K562 (cell line): Measurements from ENCODE around the gene FAF2. TPM values are rescaled to one million over a fixed set of nuclear protein-coding genes. Genes with fewer than 3 reads are reported as not detected.
A peak's percentile ranks its signal among the peaks of the same experiment; 100 is the strongest.

Source experiments
- ATAC-seq: fragments of 200-7000 bp; cut with Tn5 transposase; 3 replicates; pipeline ENCODE4 v1.9.1; 2020; ENCODE audit warnings: moderate library complexity
- BruUV-seq: library from RNA; stranded (reverse); fragments of 400-500 nt; replicated peaks from 2 replicates; lab custom pipeline; 2021; lab: Mats Ljungman, UMichigan
- CTCF ChIA-PET: fragments of 300-600 bp; formaldehyde crosslinking; extraction: SDS; loops from one replicate; lab custom pipeline; 2021; ENCODE audit warnings: low intra/inter-chr PET ratio; lab: Yijun Ruan, JAX
- POLR2A ChIA-PET: fragments of 300-600, 350-650 bp; sonication (Branson Sonifier 250); formaldehyde crosslinking; extraction: SDS; loops from one replicate; lab custom pipeline; 2021; ENCODE audit warnings: antibody characterized with exemption, inconsistent platforms; lab: Yijun Ruan, JAX
- DNase-seq, 4 experiments: peaks; one replicate each; pipeline versions ENCODE4 v3.0.0 to v3.0.0-alpha.2; 2011 to 2018; ENCODE audit warnings: low spot score in 3 of 4, mixed read lengths in 3 of 4; ENCODE audit errors: extremely low read depth in 1 of 4
- FAIRE-seq: peaks from 2 replicates; lab custom pipeline; 2011; peaks lifted over from hg19 to GRCh38; lab: Jason Lieb, UNC
- H2AFZ ChIP-seq: 2 replicates; pipeline ENCODE4 v1.6.0; 2011; ENCODE audit warnings: low read depth, low read length, control low read depth, inconsistent platforms
- H3K27ac ChIP-seq: fragments of 200-600 bp; 3 replicates; pipeline ENCODE4 v1.8.0; 2011; ENCODE audit warnings: low read depth, mild to moderate bottlenecking, control low read depth, inconsistent platforms, low read length, moderate library complexity, mixed read lengths; ENCODE audit errors: extremely low read depth
- H3K27me3 ChIP-seq, 2 experiments: fragments of 300-600 bp in 1 of 2; 2 replicates in 1 of 2; 3 replicates in 1 of 2; pipeline versions ENCODE4 v1.6.0 to v1.8.0; 2011; ENCODE audit warnings: inconsistent platforms in 2 of 2, low read length in 2 of 2, mild to moderate bottlenecking in 1 of 2, mixed read lengths in 1 of 2, moderate library complexity in 1 of 2; ENCODE audit not compliant: control insufficient read depth in 2 of 2, insufficient read depth in 2 of 2
- H3K36me3 ChIP-seq: fragments of 300-600 bp; 3 replicates; pipeline ENCODE4 v1.8.0; 2011; ENCODE audit warnings: mild to moderate bottlenecking, low read length, inconsistent platforms; ENCODE audit not compliant: control insufficient read depth, insufficient read depth
- H3K4me1 ChIP-seq, 2 experiments: fragments of 200-600 bp in 1 of 2; replicated peaks in 1 of 2; 2 replicates in 1 of 2; 3 replicates in 1 of 2; pipeline versions ENCODE4 v1.5.1 to v1.8.0; 2011; ENCODE audit warnings: inconsistent platforms in 2 of 2, low read length in 2 of 2, mild to moderate bottlenecking in 1 of 2, mixed read lengths in 1 of 2, moderate library complexity in 1 of 2; ENCODE audit not compliant: control insufficient read depth in 2 of 2, insufficient read depth in 2 of 2
- H3K4me2 ChIP-seq: 2 replicates; pipeline ENCODE4 v1.6.1; 2011; ENCODE audit warnings: low read length, control low read depth, inconsistent platforms, mixed read lengths; ENCODE audit not compliant: insufficient read depth
- H3K4me3 ChIP-seq: fragments of 200-600 bp; sonication (generic), shearing (Covaris generic); 2 replicates; pipeline ENCODE4 v1.5.1; 2016; ENCODE audit warnings: control low read depth, inconsistent platforms
- H3K79me2 ChIP-seq: fragments of 200-600 bp; 3 replicates; pipeline ENCODE4 v1.8.0; 2011; ENCODE audit warnings: low read length, inconsistent platforms; ENCODE audit not compliant: control insufficient read depth, insufficient read depth
- H3K9ac ChIP-seq, 2 experiments: 2 replicates each; pipeline versions ENCODE4 v1.6.0 to v1.6.1; 2011; ENCODE audit warnings: low read depth in 2 of 2, low read length in 2 of 2, control low read depth in 1 of 2, inconsistent platforms in 1 of 2, mild to moderate bottlenecking in 1 of 2, mixed read lengths in 1 of 2; ENCODE audit not compliant: insufficient read depth in 1 of 2
- H3K9me1 ChIP-seq: one replicate; pipeline ENCODE4 v1.6.0; 2011; ENCODE audit warnings: inconsistent platforms, mild to moderate bottlenecking, low read length, moderate library complexity; ENCODE audit not compliant: control insufficient read depth, insufficient read depth
- H3K9me3 ChIP-seq: replicated peaks from 2 replicates; pipeline ENCODE4 v1.5.1; 2011; ENCODE audit warnings: low read depth, low read length, inconsistent platforms; ENCODE audit not compliant: control insufficient read depth, insufficient read depth
- H4K20me1 ChIP-seq: replicated peaks from 2 replicates; pipeline ENCODE4 v1.6.1; 2011; ENCODE audit warnings: low read length, inconsistent platforms, mixed read lengths; ENCODE audit not compliant: control insufficient read depth, insufficient read depth
- NFIC ChIP-seq: fragments of 450-650 bp; IDR thresholded peaks from 2 replicates; pipeline ENCODE4 v1.6.1; 2017; ENCODE audit warnings: mild to moderate bottlenecking, inconsistent platforms
- NFIX ChIP-seq: fragments of 250-450 bp; sonication (Bioruptor Pico); IDR thresholded peaks from 2 replicates; pipeline ENCODE4 v1.4.0; 2020; ENCODE audit warnings: low read depth, mild to moderate bottlenecking, moderate library complexity
- SPI1 ChIP-seq: IDR thresholded peaks from 2 replicates; pipeline ENCODE4 v1.6.1; 2011; ENCODE audit warnings: low read depth, low read length, control low read depth, borderline replicate concordance
- ZKSCAN3 ChIP-seq: fragments of 250-450 bp; sonication (Bioruptor Pico); IDR thresholded peaks from 2 replicates; pipeline ENCODE4 v1.4.0; 2020
- ZNF644 ChIP-seq: fragments of 200-800 bp; sonication (Bioruptor generic); IDR thresholded peaks from 2 replicates; pipeline ENCODE4 v1.6.1; 2016; ENCODE audit warnings: low read depth, missing genetic modification characterization, missing compliant biosample characterization
- ZNF75A ChIP-seq: fragments of 450-650 bp; formaldehyde crosslinking; IDR thresholded peaks from 2 replicates; pipeline ENCODE4 v1.4.0; 2020; ENCODE audit warnings: mild to moderate bottlenecking
- WGBS: fragments of 100-300 bp; shearing (Covaris generic); methylation state at CpG from one replicate; pipeline ENCODE4 v1.1.6; 2016; ENCODE audit warnings: low coverage, mixed read lengths; ENCODE audit not compliant: insufficient coverage; ENCODE audit errors: missing lambda C conversion rate; 5-methylcytosine and 5-hydroxymethylcytosine counted together
- in situ Hi-C: fragments of 300-500 bp; cut with MboI; formaldehyde crosslinking; loops from 4 replicates; pipeline ENCODE4 v1.15.0; 2018; ENCODE audit warnings: inconsistent platforms, mixed read lengths
- intact Hi-C: fragments of 100-400 bp; cut with micrococcal nuclease; formaldehyde crosslinking; loops from 2 replicates; pipeline ENCODE4 v1.14.2; 2022
- polyA plus RNA-seq, 8 experiments: library from polyadenylated mRNA; depleted of rRNA in 4 of 8; stranded (reverse) in 5 of 8; unstranded in 3 of 8; fragments of >200 nt; fragmentation: Nextera tagmentation in 2 of 8; fragmentation: Illumina TruSeq in 1 of 8; extraction: Ambion mirVana in 2 of 8; extraction: Trizol in 1 of 8; gene quantifications; 2 replicates each; pipeline versions ENCODE4 v1.2.1 to v1.2.3, GENCODE V29; 2011 to 2014; ENCODE audit warnings: inconsistent platforms in 1 of 8, missing spikeins in 1 of 8
- total RNA-seq, 7 experiments: library from RNA; depleted of rRNA in 6 of 7; stranded (reverse); fragments of >200 nt in 6 of 7; fragmentation: Illumina TruSeq in 2 of 7; extraction: Trizol in 2 of 7; gene quantifications; 2 replicates each; pipeline versions ENCODE4 v1.2.1 to v1.2.3, GENCODE V29; 2011 to 2021; ENCODE audit warnings: low replicate concordance in 1 of 7
- TF ChIP-seq, protein P1 (sequence below): fragments of 450-650 bp; IDR thresholded peaks from 2 replicates; pipeline ENCODE4 v1.6.1; 2016
- TF ChIP-seq, protein P2 (sequence below): fragments of 250-450 bp; sonication (Bioruptor Pico); IDR thresholded peaks from 2 replicates; pipeline ENCODE4 v1.5.0; 2020; ENCODE audit warnings: mild to moderate bottlenecking
- TF ChIP-seq, protein P3 (sequence below): sonication (generic); formaldehyde crosslinking; IDR thresholded peaks from 2 replicates; pipeline ENCODE4 v1.8.1; 2023; ENCODE audit warnings: mild to moderate bottlenecking, missing genetic modification reagents

The FAF2 gene
- total and polyA plus RNA-seq, 9 of the 15 experiments (the other 6 are each of a cell fraction or from before 2014, with no cell fraction given) = 25.0 to 44.6 (median 36.1) TPM

DNA sequence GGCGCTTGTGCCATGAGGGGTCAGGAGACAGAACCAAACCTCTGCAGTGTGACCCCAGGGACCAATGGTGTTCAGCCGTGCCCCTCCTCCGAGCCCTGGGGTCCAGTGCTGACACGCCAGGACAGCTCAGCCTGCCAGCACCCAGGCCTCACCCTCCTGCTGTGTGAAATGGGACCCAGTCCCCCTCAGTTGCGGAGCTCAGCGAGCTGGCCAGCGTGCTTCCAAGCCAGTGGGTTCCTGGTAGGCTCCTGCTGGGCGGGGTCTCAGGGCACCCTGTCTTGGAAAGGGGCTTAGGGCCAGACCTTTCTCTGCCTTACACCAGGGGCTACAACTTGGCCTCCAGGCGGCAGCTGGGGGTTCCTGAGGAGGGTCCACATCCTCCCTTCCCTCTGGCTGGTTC is 84.6 kb downstream of the FAF2 start (continued):
- TF ChIP-seq, protein P1, sequence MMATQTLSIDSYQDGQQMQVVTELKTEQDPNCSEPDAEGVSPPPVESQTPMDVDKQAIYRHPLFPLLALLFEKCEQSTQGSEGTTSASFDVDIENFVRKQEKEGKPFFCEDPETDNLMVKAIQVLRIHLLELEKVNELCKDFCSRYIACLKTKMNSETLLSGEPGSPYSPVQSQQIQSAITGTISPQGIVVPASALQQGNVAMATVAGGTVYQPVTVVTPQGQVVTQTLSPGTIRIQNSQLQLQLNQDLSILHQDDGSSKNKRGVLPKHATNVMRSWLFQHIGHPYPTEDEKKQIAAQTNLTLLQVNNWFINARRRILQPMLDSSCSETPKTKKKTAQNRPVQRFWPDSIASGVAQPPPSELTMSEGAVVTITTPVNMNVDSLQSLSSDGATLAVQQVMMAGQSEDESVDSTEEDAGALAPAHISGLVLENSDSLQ = no peak
- TF ChIP-seq, all 486 proteins: peak for 1

DNA sequence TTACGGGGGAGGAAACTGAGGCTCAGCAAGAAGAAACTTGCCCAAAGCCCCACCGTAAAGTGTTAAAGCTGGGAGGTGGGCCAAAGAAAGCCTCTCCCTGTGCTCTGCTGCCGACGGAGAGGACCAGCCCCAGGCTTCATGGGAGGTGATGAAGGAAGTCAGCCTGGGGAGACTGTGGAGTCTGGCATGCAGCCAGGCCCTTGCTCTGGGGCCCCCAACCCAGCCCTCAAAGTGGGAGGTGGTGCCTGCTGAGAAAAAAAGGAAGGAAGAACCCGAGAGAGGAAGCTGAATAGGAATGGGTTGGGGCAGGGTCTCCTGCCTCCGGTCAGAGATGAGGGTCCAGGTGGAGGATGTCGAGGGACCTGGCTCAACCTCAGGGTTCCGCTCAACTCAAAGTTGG is 85.2 kb downstream of the FAF2 start:
- H3K9me1 ChIP-seq = peaks cover 4% of the 10 kb centered on the region
- 63% methylated on average over 5 of the region's 8 CpGs for WGBS
- no peak overlapping the region for H2AFZ ChIP-seq
- H3K4me1 ChIP-seq = peaks cover 30 to 57% of the 10 kb centered on the region in 2 experiments
- no peaks in the 10 kb centered on the region for H3K9me3 ChIP-seq
- peaks cover 43% of the 10 kb centered on the region for H3K79me2 ChIP-seq
- TF ChIP-seq SPI1 = peak; percentile 80; the same call in 1 of the 2 replicates
- TF ChIP-seq ZNF75A (CRISPR knock-in tag) = no peak
- no peak for TF ChIP-seq ZKSCAN3 (CRISPR knock-in tag)
- TF ChIP-seq ZNF644 (tag) = no peak
- TF ChIP-seq NFIX (CRISPR knock-in tag) = 0 out of 2 replicates have a peak, but pooled peaks have one; percentile 31
- peak; percentile 86 for TF ChIP-seq NFIC
- TF ChIP-seq, protein P2, sequence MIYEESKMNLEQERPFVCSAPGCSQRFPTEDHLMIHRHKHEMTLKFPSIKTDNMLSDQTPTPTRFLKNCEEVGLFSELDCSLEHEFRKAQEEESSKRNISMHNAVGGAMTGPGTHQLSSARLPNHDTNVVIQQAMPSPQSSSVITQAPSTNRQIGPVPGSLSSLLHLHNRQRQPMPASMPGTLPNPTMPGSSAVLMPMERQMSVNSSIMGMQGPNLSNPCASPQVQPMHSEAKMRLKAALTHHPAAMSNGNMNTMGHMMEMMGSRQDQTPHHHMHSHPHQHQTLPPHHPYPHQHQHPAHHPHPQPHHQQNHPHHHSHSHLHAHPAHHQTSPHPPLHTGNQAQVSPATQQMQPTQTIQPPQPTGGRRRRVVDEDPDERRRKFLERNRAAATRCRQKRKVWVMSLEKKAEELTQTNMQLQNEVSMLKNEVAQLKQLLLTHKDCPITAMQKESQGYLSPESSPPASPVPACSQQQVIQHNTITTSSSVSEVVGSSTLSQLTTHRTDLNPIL = no peak
- TF ChIP-seq, protein P3, sequence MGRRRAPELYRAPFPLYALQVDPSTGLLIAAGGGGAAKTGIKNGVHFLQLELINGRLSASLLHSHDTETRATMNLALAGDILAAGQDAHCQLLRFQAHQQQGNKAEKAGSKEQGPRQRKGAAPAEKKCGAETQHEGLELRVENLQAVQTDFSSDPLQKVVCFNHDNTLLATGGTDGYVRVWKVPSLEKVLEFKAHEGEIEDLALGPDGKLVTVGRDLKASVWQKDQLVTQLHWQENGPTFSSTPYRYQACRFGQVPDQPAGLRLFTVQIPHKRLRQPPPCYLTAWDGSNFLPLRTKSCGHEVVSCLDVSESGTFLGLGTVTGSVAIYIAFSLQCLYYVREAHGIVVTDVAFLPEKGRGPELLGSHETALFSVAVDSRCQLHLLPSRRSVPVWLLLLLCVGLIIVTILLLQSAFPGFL = no peak
- POLR2A ChIA-PET = interaction anchor here (0.5 to 1.2 kb wide), 6 partner anchors 9 to 642 kb away, joined by 3 to 5 read pairs (median 4); no protein-coding TSS in a partner anchor
- FAIRE-seq (no peak), DNase-seq (peak in 2 of 4 experiments; percentile 34 to 50), ATAC-seq (no peak)
- peak overlapping the region; percentile 99 for H3K4me2 ChIP-seq
- no TSS peak for BruUV-seq
- H4K20me1 ChIP-seq = peaks cover 26% of the 10 kb centered on the region; the same call in 1 of the 2 replicates
- no peak overlapping the region for H3K4me3 ChIP-seq
- CTCF ChIA-PET = no interaction called here
- intact Hi-C loops (no loop called here), in situ Hi-C loops (no loop called here)
- H3K9ac ChIP-seq = peak overlapping the region in 1 of 2 experiments; percentile 87; a peak in 2 of 4 replicates
- H3K27ac ChIP-seq = no peak overlapping the region
- H3K36me3 ChIP-seq = peaks cover 65% of the 10 kb centered on the region; the same call in 2 of the 3 replicates
- no peaks in the 10 kb centered on the region for H3K27me3 ChIP-seq
